SK-N-SH (cell line): ENCODE data around the gene HOXA1. TPM values are rescaled to one million over a fixed set of nuclear protein-coding genes. Genes with fewer than 3 reads are reported as not detected.
A peak's percentile ranks its signal among the peaks of the same experiment; 100 is the strongest.

ENCODE experiments used
- CTCF ChIA-PET: fragments of 300-600, 350-600 bp; formaldehyde crosslinking; extraction: SDS; loops from one replicate; lab custom pipeline; 2021; lab: Yijun Ruan, JAX
- POLR2A ChIA-PET: fragments of 350-600 bp; sonication (Branson Sonifier 250); formaldehyde crosslinking; extraction: SDS; loops from one replicate; lab custom pipeline; 2020; ENCODE audit warnings: antibody characterized with exemption, inconsistent platforms; lab: Yijun Ruan, JAX
- DNase-seq: peaks from one replicate; pipeline ENCODE4 v3.0.0; 2012
- H2AFZ ChIP-seq: fragments of 200-600 bp; sonication (generic); 2 replicates; pipeline ENCODE4 v1.8.1; 2016; ENCODE audit warnings: antibody characterized with exemption, mild to moderate bottlenecking, low read depth
- H3F3A ChIP-seq: fragments of 200-600 bp; sonication (generic); replicated peaks from 2 replicates; pipeline ENCODE3; 2016; ENCODE audit warnings: antibody characterized with exemption, mild to moderate bottlenecking; ENCODE audit not compliant: insufficient read depth
- H3K27ac ChIP-seq, 2 experiments: fragments of 200-500 bp in 1 of 2; fragments of 200-600 bp in 1 of 2; sonication (Bioruptor generic) in 1 of 2; sonication (generic), shearing (Covaris generic) in 1 of 2; 2 replicates each; pipeline versions ENCODE4 v1.5.1 to v1.6.1; 2014 to 2016; ENCODE audit warnings: low read depth in 2 of 2, inconsistent platforms in 1 of 2, low read length in 1 of 2, mild to moderate bottlenecking in 1 of 2, mixed read lengths in 1 of 2
- H3K27me3 ChIP-seq: fragments of 200-600 bp; sonication (generic), shearing (Covaris generic); 2 replicates; pipeline ENCODE4 v1.6.1; 2016; ENCODE audit warnings: mixed run types; ENCODE audit not compliant: insufficient read depth
- H3K36me3 ChIP-seq, 2 experiments: fragments of 200-500 bp in 1 of 2; fragments of 200-600 bp in 1 of 2; sonication (Bioruptor generic) in 1 of 2; sonication (generic) in 1 of 2; replicated peaks in 1 of 2; 2 replicates each; pipeline versions ENCODE3 to v1.5.1; 2014 to 2016; ENCODE audit warnings: low read length in 1 of 2, mild to moderate bottlenecking in 1 of 2; ENCODE audit not compliant: insufficient read depth in 2 of 2, control insufficient read depth in 1 of 2
- H3K4me1 ChIP-seq, 2 experiments: fragments of 200-500 bp in 1 of 2; fragments of 200-600 bp in 1 of 2; sonication (Bioruptor generic) in 1 of 2; sonication (generic), shearing (Covaris generic) in 1 of 2; 2 replicates each; pipeline versions ENCODE4 v1.5.1 to v1.6.1; 2014 to 2016; ENCODE audit warnings: low read depth in 1 of 2, low read length in 1 of 2, mixed run types in 1 of 2; ENCODE audit not compliant: insufficient read depth in 2 of 2, control insufficient read depth in 1 of 2
- H3K4me2 ChIP-seq: fragments of 200-600 bp; sonication (generic), shearing (Covaris generic); 2 replicates; pipeline ENCODE4 v1.6.1; 2017; ENCODE audit warnings: mixed run types
- H3K4me3 ChIP-seq, 2 experiments: fragments of 200-500 bp in 1 of 2; fragments of 200-600 bp in 1 of 2; sonication (Bioruptor generic) in 1 of 2; sonication (generic), shearing (Covaris generic) in 1 of 2; 2 replicates each; pipeline versions ENCODE4 v1.5.1 to v1.8.1; 2014 to 2016; ENCODE audit warnings: low read depth in 2 of 2, inconsistent platforms in 1 of 2, low read length in 1 of 2, mild to moderate bottlenecking in 1 of 2, mixed read lengths in 1 of 2, moderate library complexity in 1 of 2
- H3K79me2 ChIP-seq: fragments of 200-600 bp; sonication (generic); 2 replicates; pipeline ENCODE4 v1.8.1; 2017; ENCODE audit warnings: mild to moderate bottlenecking; ENCODE audit not compliant: insufficient read depth
- H3K9ac ChIP-seq: fragments of 200-600 bp; sonication (generic); 2 replicates; pipeline ENCODE4 v1.6.1; 2017; ENCODE audit warnings: mixed run types
- H3K9me2 ChIP-seq: fragments of 200-600 bp; sonication (generic); 2 replicates; pipeline ENCODE4 v1.6.1; 2017; ENCODE audit warnings: mixed run types
- H3K9me3 ChIP-seq: fragments of 200-600 bp; sonication (generic); 2 replicates; pipeline ENCODE4 v1.6.1; 2017; ENCODE audit warnings: mixed run types, mild to moderate bottlenecking, moderate library complexity
- H4K20me1 ChIP-seq: fragments of 200-600 bp; sonication (generic); 2 replicates; pipeline ENCODE4 v1.6.1; 2017; ENCODE audit warnings: mild to moderate bottlenecking, mixed run types; ENCODE audit not compliant: insufficient read depth
- CHD2 ChIP-seq: fragments of 150-350 bp; IDR thresholded peaks from 2 replicates; pipeline ENCODE4 v1.6.1; 2018; ENCODE audit warnings: low read length; ENCODE audit not compliant: partially characterized antibody
- GATA2 ChIP-seq: sonication (generic); formaldehyde crosslinking; IDR thresholded peaks from 2 replicates; pipeline ENCODE4 v1.5.0; 2020; ENCODE audit warnings: mild to moderate bottlenecking, missing genetic modification reagents
- MEF2A ChIP-seq: IDR thresholded peaks from 2 replicates; pipeline ENCODE4 v1.4.0; 2012; ENCODE audit warnings: low read depth, borderline replicate concordance
- NFIC ChIP-seq: IDR thresholded peaks from 2 replicates; pipeline ENCODE4 v1.4.0; 2012; ENCODE audit warnings: borderline replicate concordance
- PBX3 ChIP-seq: IDR thresholded peaks from 2 replicates; pipeline ENCODE4; 2012
- POLR2AphosphoS5 ChIP-seq: IDR thresholded peaks from 2 replicates; pipeline ENCODE4 v1.6.1; 2012; ENCODE audit warnings: low read depth, low read length
- SIN3A ChIP-seq: IDR thresholded peaks from 2 replicates; pipeline ENCODE4 v1.6.1; 2012; ENCODE audit warnings: low read depth, mild to moderate bottlenecking, low read length, moderate library complexity, borderline replicate concordance
- SMC3 ChIP-seq: IDR thresholded peaks from 2 replicates; pipeline ENCODE4 v1.6.1; 2012; ENCODE audit warnings: low read depth, low read length, improper control_type of control experiment
- TCF12 ChIP-seq: IDR thresholded peaks from 2 replicates; pipeline ENCODE4 v1.4.0; 2012
- TEAD4 ChIP-seq: IDR thresholded peaks from 2 replicates; pipeline ENCODE4 v1.4.0; 2012; ENCODE audit warnings: mild to moderate bottlenecking, borderline replicate concordance; ENCODE audit not compliant: insufficient read depth
- WGBS: methylation state at CpG from one replicate; pipeline ENCODE4 v1.1.6; 2017; ENCODE audit warnings: low lambda C conversion rate; 5-methylcytosine and 5-hydroxymethylcytosine counted together
- polyA plus RNA-seq, 3 experiments: library from polyadenylated mRNA; depleted of rRNA; stranded (reverse); fragments of >200 nt; gene quantifications; 2 replicates each; pipeline ENCODE4 v1.2.3, GENCODE V29; 2012
- TF ChIP-seq, protein P1 (sequence below): IDR thresholded peaks from 2 replicates; pipeline ENCODE4 v1.6.1; 2012; ENCODE audit warnings: mild to moderate bottlenecking, low read depth, low read length, moderate library complexity
- TF ChIP-seq, protein P2 (sequence below): IDR thresholded peaks from 2 replicates; pipeline ENCODE4 v1.4.0; 2012; ENCODE audit warnings: low read depth, borderline replicate concordance

The HOXA1 gene
- polyA plus RNA-seq, 1 of the 3 experiments (the other 2 are of a cell fraction), result not detected

- TF ChIP-seq, protein P1, sequence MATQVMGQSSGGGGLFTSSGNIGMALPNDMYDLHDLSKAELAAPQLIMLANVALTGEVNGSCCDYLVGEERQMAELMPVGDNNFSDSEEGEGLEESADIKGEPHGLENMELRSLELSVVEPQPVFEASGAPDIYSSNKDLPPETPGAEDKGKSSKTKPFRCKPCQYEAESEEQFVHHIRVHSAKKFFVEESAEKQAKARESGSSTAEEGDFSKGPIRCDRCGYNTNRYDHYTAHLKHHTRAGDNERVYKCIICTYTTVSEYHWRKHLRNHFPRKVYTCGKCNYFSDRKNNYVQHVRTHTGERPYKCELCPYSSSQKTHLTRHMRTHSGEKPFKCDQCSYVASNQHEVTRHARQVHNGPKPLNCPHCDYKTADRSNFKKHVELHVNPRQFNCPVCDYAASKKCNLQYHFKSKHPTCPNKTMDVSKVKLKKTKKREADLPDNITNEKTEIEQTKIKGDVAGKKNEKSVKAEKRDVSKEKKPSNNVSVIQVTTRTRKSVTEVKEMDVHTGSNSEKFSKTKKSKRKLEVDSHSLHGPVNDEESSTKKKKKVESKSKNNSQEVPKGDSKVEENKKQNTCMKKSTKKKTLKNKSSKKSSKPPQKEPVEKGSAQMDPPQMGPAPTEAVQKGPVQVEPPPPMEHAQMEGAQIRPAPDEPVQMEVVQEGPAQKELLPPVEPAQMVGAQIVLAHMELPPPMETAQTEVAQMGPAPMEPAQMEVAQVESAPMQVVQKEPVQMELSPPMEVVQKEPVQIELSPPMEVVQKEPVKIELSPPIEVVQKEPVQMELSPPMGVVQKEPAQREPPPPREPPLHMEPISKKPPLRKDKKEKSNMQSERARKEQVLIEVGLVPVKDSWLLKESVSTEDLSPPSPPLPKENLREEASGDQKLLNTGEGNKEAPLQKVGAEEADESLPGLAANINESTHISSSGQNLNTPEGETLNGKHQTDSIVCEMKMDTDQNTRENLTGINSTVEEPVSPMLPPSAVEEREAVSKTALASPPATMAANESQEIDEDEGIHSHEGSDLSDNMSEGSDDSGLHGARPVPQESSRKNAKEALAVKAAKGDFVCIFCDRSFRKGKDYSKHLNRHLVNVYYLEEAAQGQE, result no peak
- TF ChIP-seq CHD2, result no peak
- TF ChIP-seq GATA2 (CRISPR knock-in tag), result no peak
- TF ChIP-seq POLR2AphosphoS5, result no peak
- no peak for TF ChIP-seq SIN3A
- TF ChIP-seq, all 33 proteins: peak for 0
Observed at GRCh38 chr7:27091105-27091504, 4.7 kb downstream of the HOXA1 start (continued).

GRCh38 chr7:27088002-27088922 lies 7.5 kb downstream of the HOXA1 start:
- TF ChIP-seq PBX3 (no peak), MEF2A (no peak), TEAD4 (no peak), SMC3 (no peak), NFIC (no peak), TCF12 (no peak)
- TF ChIP-seq, protein P2, sequence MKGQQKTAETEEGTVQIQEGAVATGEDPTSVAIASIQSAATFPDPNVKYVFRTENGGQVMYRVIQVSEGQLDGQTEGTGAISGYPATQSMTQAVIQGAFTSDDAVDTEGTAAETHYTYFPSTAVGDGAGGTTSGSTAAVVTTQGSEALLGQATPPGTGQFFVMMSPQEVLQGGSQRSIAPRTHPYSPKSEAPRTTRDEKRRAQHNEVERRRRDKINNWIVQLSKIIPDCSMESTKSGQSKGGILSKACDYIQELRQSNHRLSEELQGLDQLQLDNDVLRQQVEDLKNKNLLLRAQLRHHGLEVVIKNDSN, result no peak
- no peaks in the 10 kb centered on the region for H3K36me3 ChIP-seq
- peak; percentile 33 for DNase-seq
- 0 out of 2 replicates have a peak, but pooled peaks cover 3% of the 10 kb centered on the region for H3K9me2 ChIP-seq
- 22% methylated on average over 37 of the region's 68 CpGs for WGBS
- no peaks in the 10 kb centered on the region for H3K79me2 ChIP-seq
- POLR2A ChIA-PET, result no interaction called here
- H3K4me2 ChIP-seq, result no peak overlapping the region
- no peak overlapping the region for H2AFZ ChIP-seq
- CTCF ChIA-PET, result interaction anchor here (0.9 to 1.1 kb wide), 2 partner anchors 8 to 68 kb away, joined by 3 read pairs; partner anchors contain the start of gene HOXA7
- no peaks in the 10 kb centered on the region for H3K4me1 ChIP-seq
- no peaks in the 10 kb centered on the region for H3K9me3 ChIP-seq
- no peaks in the 10 kb centered on the region for H4K20me1 ChIP-seq
- peaks cover 73% of the 10 kb centered on the region for H3K27me3 ChIP-seq
- no peak overlapping the region for H3K9ac ChIP-seq
- H3F3A ChIP-seq, result no peaks in the 10 kb centered on the region
- no peak overlapping the region; a peak in 1 of 4 replicates for H3K4me3 ChIP-seq
- no peak overlapping the region for H3K27ac ChIP-seq
